SK-N-SH (cell line): ENCODE data around the gene GPR6. TPM values are rescaled to one million over a fixed set of nuclear protein-coding genes. Genes with fewer than 3 reads are reported as not detected.

ENCODE experiments used
- CTCF ChIA-PET: fragments of 300-600, 350-600 bp; formaldehyde crosslinking; extraction: SDS; loops from one replicate; lab custom pipeline; 2021; lab: Yijun Ruan, JAX
- POLR2A ChIA-PET: fragments of 350-600 bp; sonication (Branson Sonifier 250); formaldehyde crosslinking; extraction: SDS; loops from one replicate; lab custom pipeline; 2020; ENCODE audit warnings: antibody characterized with exemption, inconsistent platforms; lab: Yijun Ruan, JAX
- DNase-seq: peaks from one replicate; pipeline ENCODE4 v3.0.0; 2012
- H2AFZ ChIP-seq: fragments of 200-600 bp; sonication (generic); 2 replicates; pipeline ENCODE4 v1.8.1; 2016; ENCODE audit warnings: antibody characterized with exemption, mild to moderate bottlenecking, low read depth
- H3F3A ChIP-seq: fragments of 200-600 bp; sonication (generic); replicated peaks from 2 replicates; pipeline ENCODE3; 2016; ENCODE audit warnings: antibody characterized with exemption, mild to moderate bottlenecking; ENCODE audit not compliant: insufficient read depth
- H3K27ac ChIP-seq, 2 experiments: fragments of 200-500 bp in 1 of 2; fragments of 200-600 bp in 1 of 2; sonication (Bioruptor generic) in 1 of 2; sonication (generic), shearing (Covaris generic) in 1 of 2; 2 replicates each; pipeline versions ENCODE4 v1.5.1 to v1.6.1; 2014 to 2016; ENCODE audit warnings: low read depth in 2 of 2, inconsistent platforms in 1 of 2, low read length in 1 of 2, mild to moderate bottlenecking in 1 of 2, mixed read lengths in 1 of 2
- H3K27me3 ChIP-seq: fragments of 200-600 bp; sonication (generic), shearing (Covaris generic); 2 replicates; pipeline ENCODE4 v1.6.1; 2016; ENCODE audit warnings: mixed run types; ENCODE audit not compliant: insufficient read depth
- H3K36me3 ChIP-seq, 2 experiments: fragments of 200-500 bp in 1 of 2; fragments of 200-600 bp in 1 of 2; sonication (Bioruptor generic) in 1 of 2; sonication (generic) in 1 of 2; replicated peaks in 1 of 2; 2 replicates each; pipeline versions ENCODE3 to v1.5.1; 2014 to 2016; ENCODE audit warnings: low read length in 1 of 2, mild to moderate bottlenecking in 1 of 2; ENCODE audit not compliant: insufficient read depth in 2 of 2, control insufficient read depth in 1 of 2
- H3K4me1 ChIP-seq, 2 experiments: fragments of 200-500 bp in 1 of 2; fragments of 200-600 bp in 1 of 2; sonication (Bioruptor generic) in 1 of 2; sonication (generic), shearing (Covaris generic) in 1 of 2; 2 replicates each; pipeline versions ENCODE4 v1.5.1 to v1.6.1; 2014 to 2016; ENCODE audit warnings: low read depth in 1 of 2, low read length in 1 of 2, mixed run types in 1 of 2; ENCODE audit not compliant: insufficient read depth in 2 of 2, control insufficient read depth in 1 of 2
- H3K4me2 ChIP-seq: fragments of 200-600 bp; sonication (generic), shearing (Covaris generic); 2 replicates; pipeline ENCODE4 v1.6.1; 2017; ENCODE audit warnings: mixed run types
- H3K4me3 ChIP-seq, 2 experiments: fragments of 200-500 bp in 1 of 2; fragments of 200-600 bp in 1 of 2; sonication (Bioruptor generic) in 1 of 2; sonication (generic), shearing (Covaris generic) in 1 of 2; 2 replicates each; pipeline versions ENCODE4 v1.5.1 to v1.8.1; 2014 to 2016; ENCODE audit warnings: low read depth in 2 of 2, inconsistent platforms in 1 of 2, low read length in 1 of 2, mild to moderate bottlenecking in 1 of 2, mixed read lengths in 1 of 2, moderate library complexity in 1 of 2
- H3K79me2 ChIP-seq: fragments of 200-600 bp; sonication (generic); 2 replicates; pipeline ENCODE4 v1.8.1; 2017; ENCODE audit warnings: mild to moderate bottlenecking; ENCODE audit not compliant: insufficient read depth
- H3K9ac ChIP-seq: fragments of 200-600 bp; sonication (generic); 2 replicates; pipeline ENCODE4 v1.6.1; 2017; ENCODE audit warnings: mixed run types
- H3K9me2 ChIP-seq: fragments of 200-600 bp; sonication (generic); 2 replicates; pipeline ENCODE4 v1.6.1; 2017; ENCODE audit warnings: mixed run types
- H3K9me3 ChIP-seq: fragments of 200-600 bp; sonication (generic); 2 replicates; pipeline ENCODE4 v1.6.1; 2017; ENCODE audit warnings: mixed run types, mild to moderate bottlenecking, moderate library complexity
- H4K20me1 ChIP-seq: fragments of 200-600 bp; sonication (generic); 2 replicates; pipeline ENCODE4 v1.6.1; 2017; ENCODE audit warnings: mild to moderate bottlenecking, mixed run types; ENCODE audit not compliant: insufficient read depth
- ELF1 ChIP-seq: IDR thresholded peaks from 2 replicates; pipeline ENCODE4 v1.4.0; 2012
- EP300 ChIP-seq, 2 experiments: IDR thresholded peaks; 2 replicates each; pipeline versions ENCODE4 v1.4.0 to v1.6.1; 2012; ENCODE audit warnings: borderline replicate concordance in 1 of 2, low read depth in 1 of 2, low read length in 1 of 2
- EZH2phosphoT487 ChIP-seq: fragments of 200-600 bp; sonication (generic); IDR thresholded peaks from 2 replicates; pipeline ENCODE4 v1.6.1; 2017; ENCODE audit warnings: low read depth, mixed run types, mild to moderate bottlenecking, antibody characterized with exemption, moderate library complexity, borderline replicate concordance
- FOSL2 ChIP-seq: IDR thresholded peaks from 2 replicates; pipeline ENCODE4 v1.4.0; 2012; ENCODE audit warnings: low read depth, mild to moderate bottlenecking, moderate library complexity, borderline replicate concordance
- FOXJ3 ChIP-seq: sonication (generic); formaldehyde crosslinking; IDR thresholded peaks from 2 replicates; pipeline ENCODE4 v1.5.1; 2020; ENCODE audit warnings: mild to moderate bottlenecking, missing genetic modification reagents
- FOXM1 ChIP-seq: IDR thresholded peaks from 2 replicates; pipeline ENCODE4 v1.4.0; 2012; ENCODE audit warnings: low read depth, mild to moderate bottlenecking
- GABPA ChIP-seq: IDR thresholded peaks from 2 replicates; pipeline ENCODE4 v1.4.0; 2012; ENCODE audit warnings: low read depth, mild to moderate bottlenecking
- GATA2 ChIP-seq: sonication (generic); formaldehyde crosslinking; IDR thresholded peaks from 2 replicates; pipeline ENCODE4 v1.5.0; 2020; ENCODE audit warnings: mild to moderate bottlenecking, missing genetic modification reagents
- JUND ChIP-seq: IDR thresholded peaks from 2 replicates; pipeline ENCODE4 v1.4.0; 2012
- MEF2A ChIP-seq: IDR thresholded peaks from 2 replicates; pipeline ENCODE4 v1.4.0; 2012; ENCODE audit warnings: low read depth, borderline replicate concordance
- MXI1 ChIP-seq: IDR thresholded peaks from 2 replicates; pipeline ENCODE4 v1.6.1; 2012; ENCODE audit warnings: mild to moderate bottlenecking, low read depth, low read length, improper control_type of control experiment
- NRF1 ChIP-seq: IDR thresholded peaks from 2 replicates; pipeline ENCODE4 v1.6.1; 2012; ENCODE audit warnings: low read depth, mild to moderate bottlenecking, low read length
- RFX5 ChIP-seq: IDR thresholded peaks from 2 replicates; pipeline ENCODE4 v1.6.1; 2012; ENCODE audit warnings: mild to moderate bottlenecking, improper control_type of control experiment, low read length
- RXRA ChIP-seq: IDR thresholded peaks from 2 replicates; pipeline ENCODE4 v1.4.0; 2012; ENCODE audit warnings: low read depth, mild to moderate bottlenecking, borderline replicate concordance
- TCF12 ChIP-seq: IDR thresholded peaks from 2 replicates; pipeline ENCODE4 v1.4.0; 2012
- WGBS: methylation state at CpG from one replicate; pipeline ENCODE4 v1.1.6; 2017; ENCODE audit warnings: low lambda C conversion rate; 5-methylcytosine and 5-hydroxymethylcytosine counted together
- polyA plus RNA-seq, 3 experiments: library from polyadenylated mRNA; depleted of rRNA; stranded (reverse); fragments of >200 nt; gene quantifications; 2 replicates each; pipeline ENCODE4 v1.2.3, GENCODE V29; 2012
- TF ChIP-seq, protein P1 (sequence below): IDR thresholded peaks from 2 replicates; pipeline ENCODE4 v1.4.0; 2012; ENCODE audit warnings: low read depth
- TF ChIP-seq, protein P2 (sequence below): IDR thresholded peaks from 2 replicates; pipeline ENCODE4 v1.6.1; 2012; ENCODE audit warnings: mild to moderate bottlenecking, low read depth, low read length, moderate library complexity
- TF ChIP-seq, protein P3 (sequence below): IDR thresholded peaks from 2 replicates; pipeline ENCODE4; 2012
- TF ChIP-seq, protein P4 (sequence below): fragments of 150-350 bp; IDR thresholded peaks from 2 replicates; pipeline ENCODE4 v1.6.1; 2017; ENCODE audit warnings: antibody characterized with exemption, low read length, low read depth, borderline replicate concordance
- TF ChIP-seq, protein P5 (sequence below): IDR thresholded peaks from 2 replicates; pipeline ENCODE4 v1.4.0; 2012; ENCODE audit warnings: low read depth, borderline replicate concordance

The GPR6 gene
- polyA plus RNA-seq, 1 of the 3 experiments (the other 2 are of a cell fraction) = not detected

DNA sequence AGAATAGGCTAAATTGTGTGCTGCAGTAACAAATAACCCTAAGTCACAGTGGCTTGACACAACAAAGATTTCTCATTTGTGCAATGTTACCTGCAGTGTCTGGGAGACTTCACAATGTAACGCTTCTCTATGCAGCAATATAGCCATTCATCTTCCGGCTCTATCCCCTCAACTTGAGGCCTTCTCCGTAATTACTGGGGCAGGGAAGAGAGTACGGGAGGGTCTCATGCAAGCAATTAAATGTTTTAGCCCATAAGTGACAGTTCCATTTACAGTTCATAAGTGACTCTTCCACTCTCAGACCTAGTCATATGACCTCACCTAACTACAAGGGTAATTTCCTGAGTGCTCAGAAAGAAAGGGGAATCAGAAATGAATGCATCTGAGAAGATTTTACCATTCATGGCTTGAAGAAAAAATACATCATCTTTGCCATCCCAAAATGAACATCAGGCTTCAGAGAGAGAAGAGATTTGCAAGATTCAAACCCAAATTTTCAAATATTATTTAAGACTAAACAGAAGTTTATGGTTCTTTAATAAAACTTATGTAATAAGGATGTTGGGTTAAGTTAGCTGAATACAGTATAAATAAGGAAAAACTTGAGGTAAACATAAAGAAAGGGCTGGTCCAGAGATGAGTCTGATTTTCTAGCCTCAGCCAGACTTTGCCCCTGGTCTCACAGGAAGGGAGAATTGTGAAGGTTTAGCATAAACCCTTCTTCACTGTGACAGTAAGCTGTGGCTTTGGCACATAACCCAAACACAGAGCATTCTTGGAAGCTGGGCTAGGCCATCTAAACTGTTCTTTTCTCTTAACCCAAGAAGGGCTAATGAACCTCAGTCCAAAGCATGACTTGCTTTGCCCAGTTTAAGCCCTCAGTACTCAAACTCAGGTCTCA is 13.3 kb downstream of the GPR6 start:
- WGBS = 53% methylated on average over 4 of the region's 4 CpGs
- no peak for DNase-seq
- H3K4me3 ChIP-seq = no peak overlapping the region

More for the DNA sequence above, 13.3 kb downstream of the GPR6 start:
- Histone ChIP-seq H3K9me3 (no peaks in the 10 kb centered on the region), H3K36me3 (no peaks in the 10 kb centered on the region), H3K9me2 (no peaks in the 10 kb centered on the region)
- TF ChIP-seq GABPA (no peak), RFX5 (no peak), ELF1 (no peak), MEF2A (no peak), NRF1 (no peak), FOXM1 (no peak), TCF12 (no peak), EZH2phosphoT487 (no peak), MXI1 (no peak), EP300 (IDR thresholded peaks at IDR 0.05; ENCODE audit: borderline replicate concordance in 1 of 2, low read depth in 1 of 2, low read length in 1 of 2) (no peak), JUND (no peak), RXRA (no peak), GATA2 (no peak), FOXJ3 (no peak), FOSL2 (no peak)
- TF ChIP-seq, protein P1, sequence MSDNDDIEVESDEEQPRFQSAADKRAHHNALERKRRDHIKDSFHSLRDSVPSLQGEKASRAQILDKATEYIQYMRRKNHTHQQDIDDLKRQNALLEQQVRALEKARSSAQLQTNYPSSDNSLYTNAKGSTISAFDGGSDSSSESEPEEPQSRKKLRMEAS = no peak
- TF ChIP-seq, protein P2, sequence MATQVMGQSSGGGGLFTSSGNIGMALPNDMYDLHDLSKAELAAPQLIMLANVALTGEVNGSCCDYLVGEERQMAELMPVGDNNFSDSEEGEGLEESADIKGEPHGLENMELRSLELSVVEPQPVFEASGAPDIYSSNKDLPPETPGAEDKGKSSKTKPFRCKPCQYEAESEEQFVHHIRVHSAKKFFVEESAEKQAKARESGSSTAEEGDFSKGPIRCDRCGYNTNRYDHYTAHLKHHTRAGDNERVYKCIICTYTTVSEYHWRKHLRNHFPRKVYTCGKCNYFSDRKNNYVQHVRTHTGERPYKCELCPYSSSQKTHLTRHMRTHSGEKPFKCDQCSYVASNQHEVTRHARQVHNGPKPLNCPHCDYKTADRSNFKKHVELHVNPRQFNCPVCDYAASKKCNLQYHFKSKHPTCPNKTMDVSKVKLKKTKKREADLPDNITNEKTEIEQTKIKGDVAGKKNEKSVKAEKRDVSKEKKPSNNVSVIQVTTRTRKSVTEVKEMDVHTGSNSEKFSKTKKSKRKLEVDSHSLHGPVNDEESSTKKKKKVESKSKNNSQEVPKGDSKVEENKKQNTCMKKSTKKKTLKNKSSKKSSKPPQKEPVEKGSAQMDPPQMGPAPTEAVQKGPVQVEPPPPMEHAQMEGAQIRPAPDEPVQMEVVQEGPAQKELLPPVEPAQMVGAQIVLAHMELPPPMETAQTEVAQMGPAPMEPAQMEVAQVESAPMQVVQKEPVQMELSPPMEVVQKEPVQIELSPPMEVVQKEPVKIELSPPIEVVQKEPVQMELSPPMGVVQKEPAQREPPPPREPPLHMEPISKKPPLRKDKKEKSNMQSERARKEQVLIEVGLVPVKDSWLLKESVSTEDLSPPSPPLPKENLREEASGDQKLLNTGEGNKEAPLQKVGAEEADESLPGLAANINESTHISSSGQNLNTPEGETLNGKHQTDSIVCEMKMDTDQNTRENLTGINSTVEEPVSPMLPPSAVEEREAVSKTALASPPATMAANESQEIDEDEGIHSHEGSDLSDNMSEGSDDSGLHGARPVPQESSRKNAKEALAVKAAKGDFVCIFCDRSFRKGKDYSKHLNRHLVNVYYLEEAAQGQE = no peak
- TF ChIP-seq, protein P3, sequence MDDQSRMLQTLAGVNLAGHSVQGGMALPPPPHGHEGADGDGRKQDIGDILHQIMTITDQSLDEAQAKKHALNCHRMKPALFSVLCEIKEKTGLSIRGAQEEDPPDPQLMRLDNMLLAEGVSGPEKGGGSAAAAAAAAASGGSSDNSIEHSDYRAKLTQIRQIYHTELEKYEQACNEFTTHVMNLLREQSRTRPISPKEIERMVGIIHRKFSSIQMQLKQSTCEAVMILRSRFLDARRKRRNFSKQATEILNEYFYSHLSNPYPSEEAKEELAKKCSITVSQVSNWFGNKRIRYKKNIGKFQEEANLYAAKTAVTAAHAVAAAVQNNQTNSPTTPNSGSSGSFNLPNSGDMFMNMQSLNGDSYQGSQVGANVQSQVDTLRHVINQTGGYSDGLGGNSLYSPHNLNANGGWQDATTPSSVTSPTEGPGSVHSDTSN = no peak
- TF ChIP-seq, protein P4, sequence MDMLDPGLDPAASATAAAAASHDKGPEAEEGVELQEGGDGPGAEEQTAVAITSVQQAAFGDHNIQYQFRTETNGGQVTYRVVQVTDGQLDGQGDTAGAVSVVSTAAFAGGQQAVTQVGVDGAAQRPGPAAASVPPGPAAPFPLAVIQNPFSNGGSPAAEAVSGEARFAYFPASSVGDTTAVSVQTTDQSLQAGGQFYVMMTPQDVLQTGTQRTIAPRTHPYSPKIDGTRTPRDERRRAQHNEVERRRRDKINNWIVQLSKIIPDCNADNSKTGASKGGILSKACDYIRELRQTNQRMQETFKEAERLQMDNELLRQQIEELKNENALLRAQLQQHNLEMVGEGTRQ = no peak
- TF ChIP-seq, protein P5, sequence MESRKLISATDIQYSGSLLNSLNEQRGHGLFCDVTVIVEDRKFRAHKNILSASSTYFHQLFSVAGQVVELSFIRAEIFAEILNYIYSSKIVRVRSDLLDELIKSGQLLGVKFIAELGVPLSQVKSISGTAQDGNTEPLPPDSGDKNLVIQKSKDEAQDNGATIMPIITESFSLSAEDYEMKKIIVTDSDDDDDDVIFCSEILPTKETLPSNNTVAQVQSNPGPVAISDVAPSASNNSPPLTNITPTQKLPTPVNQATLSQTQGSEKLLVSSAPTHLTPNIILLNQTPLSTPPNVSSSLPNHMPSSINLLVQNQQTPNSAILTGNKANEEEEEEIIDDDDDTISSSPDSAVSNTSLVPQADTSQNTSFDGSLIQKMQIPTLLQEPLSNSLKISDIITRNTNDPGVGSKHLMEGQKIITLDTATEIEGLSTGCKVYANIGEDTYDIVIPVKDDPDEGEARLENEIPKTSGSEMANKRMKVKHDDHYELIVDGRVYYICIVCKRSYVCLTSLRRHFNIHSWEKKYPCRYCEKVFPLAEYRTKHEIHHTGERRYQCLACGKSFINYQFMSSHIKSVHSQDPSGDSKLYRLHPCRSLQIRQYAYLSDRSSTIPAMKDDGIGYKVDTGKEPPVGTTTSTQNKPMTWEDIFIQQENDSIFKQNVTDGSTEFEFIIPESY = no peak
- TF ChIP-seq, all 33 proteins: peak for 0
- Histone ChIP-seq H3K9ac (no peak overlapping the region), H3K4me1 (no peaks in the 10 kb centered on the region), H4K20me1 (no peaks in the 10 kb centered on the region), H3F3A (no peaks in the 10 kb centered on the region), H3K79me2 (no peaks in the 10 kb centered on the region), H3K4me2 (no peak overlapping the region), H2AFZ (no peak overlapping the region), H3K27me3 (no peaks in the 10 kb centered on the region), H3K27ac (no peak overlapping the region)
- CTCF ChIA-PET = no interaction called here
- POLR2A ChIA-PET = no interaction called here
